Sciatic nerve (tissue), 2 donors: ENCODE results near the gene MLH1. TPM values are rescaled to one million over a fixed set of nuclear protein-coding genes. Genes with fewer than 3 reads are reported as not detected.

Source experiments
- ATAC-seq: fragments of 200-7000 bp; cut with Tn5 transposase; one replicate; pipeline ENCODE4 v1.9.1; 2020; ENCODE audit warnings: mild to moderate bottlenecking, moderate library complexity
- DNase-seq: peaks from one replicate; pipeline ENCODE4 v3.0.0-alpha.2; 2020; ENCODE audit warnings: low spot score
- intact Hi-C: fragments of 100-400 bp; cut with DNase I; formaldehyde crosslinking; loops from one replicate; pipeline ENCODE4 v1.14.2; 2022
- total RNA-seq: library from RNA; stranded (reverse); fragmentation: NEBNext Ultra II Directional; extraction: Animal tissue kit (Norgen Biotek cat#: 25700); gene quantifications from one replicate; pipeline ENCODE4 v1.2.1, GENCODE V29; 2021
- donor health status: DM: no; HTN: no; CAD: no.
- donor health status: DM: no; HTN: no; CAD: no.

The MLH1 gene
- total RNA-seq, 1 donor from 2014 or later = 31.3 TPM

GRCh38 chr3:37067577-37067976 is 74.3 kb downstream of the MLH1 start:
- no peak for DNase-seq
- ATAC-seq = no peak

GRCh38 chr3:37068031-37068430 is 74.7 kb downstream of the MLH1 start:
- ATAC-seq = no peak
- intact Hi-C loops = no loop called here
- no peak for DNase-seq

More at GRCh38 chr3:37067577-37067976, 74.3 kb downstream of the MLH1 start:
- intact Hi-C loops = no loop called here

- intact Hi-C loops = no loop called here
- no peak for ATAC-seq
Measured at GRCh38 chr3:37071921-37072320, 78.6 kb downstream of the MLH1 start.

GRCh38 chr3:37072892-37073291 is 79.6 kb downstream of the MLH1 start:
- intact Hi-C loops = no loop called here
- ATAC-seq (no peak), DNase-seq (no peak)

More at GRCh38 chr3:37071921-37072320, 78.6 kb downstream of the MLH1 start:
- DNase-seq = no peak

GRCh38 chr3:37074178-37074577 is 80.9 kb downstream of the MLH1 start:
- DNase-seq (no peak), ATAC-seq (no peak)
- intact Hi-C loops = no loop called here

- ATAC-seq = no peak
- DNase-seq = no peak
- intact Hi-C loops = no loop called here
Measured at GRCh38 chr3:37075955-37076354, 82.6 kb downstream of the MLH1 start.

- no peak for DNase-seq
- ATAC-seq = no peak
- intact Hi-C loops = no loop called here
Measured at GRCh38 chr3:37082317-37082716, 89.0 kb downstream of the MLH1 start.

GRCh38 chr3:37086918-37087317 is 93.6 kb downstream of the MLH1 start:
- DNase-seq (no peak), ATAC-seq (no peak)
- intact Hi-C loops = no loop called here

GRCh38 chr3:37087870-37088269 is 94.6 kb downstream of the MLH1 start:
- no peak for DNase-seq
- intact Hi-C loops = no loop called here

GRCh38 chr3:37092484-37092883 is 99.2 kb downstream of the MLH1 start:
- no peak for ATAC-seq

More at GRCh38 chr3:37087870-37088269, 94.6 kb downstream of the MLH1 start:
- ATAC-seq = no peak

GRCh38 chr3:37093481-37093880 is 100.2 kb downstream of the MLH1 start:
- DNase-seq = no peak
- ATAC-seq = no peak
- intact Hi-C loops = no loop called here

More at GRCh38 chr3:37092484-37092883, 99.2 kb downstream of the MLH1 start:
- DNase-seq = no peak
- intact Hi-C loops = no loop called here

GRCh38 chr3:37094636-37095035 is 101.3 kb downstream of the MLH1 start:
- intact Hi-C loops = no loop called here
- no peak for ATAC-seq
- DNase-seq = no peak

GRCh38 chr3:37096288-37096687 is 103.0 kb downstream of the MLH1 start:
- DNase-seq (no peak), ATAC-seq (no peak)
- intact Hi-C loops = no loop called here

- no peak for ATAC-seq
- no peak for DNase-seq
- intact Hi-C loops = no loop called here
Measured at GRCh38 chr3:37096975-37097374, 103.7 kb downstream of the MLH1 start.

GRCh38 chr3:37097776-37098175 is 104.5 kb downstream of the MLH1 start:
- no peak for DNase-seq

GRCh38 chr3:37098884-37099283 is 105.6 kb downstream of the MLH1 start:
- no peak for ATAC-seq
- DNase-seq = no peak
- intact Hi-C loops = no loop called here

More at GRCh38 chr3:37097776-37098175, 104.5 kb downstream of the MLH1 start:
- no peak for ATAC-seq
- intact Hi-C loops = no loop called here

GRCh38 chr3:37099469-37099868 is 106.2 kb downstream of the MLH1 start:
- no peak for ATAC-seq
- intact Hi-C loops = no loop called here
- no peak for DNase-seq

- DNase-seq = no peak
- no peak for ATAC-seq
- intact Hi-C loops = no loop called here
Measured at GRCh38 chr3:37100411-37100810, 107.1 kb downstream of the MLH1 start.
